Hematopoietic multipotent progenitor cell treated with erythropoietin and hydrocortisone succinate and interleukin-3 and kit ligand, for 4 days (in vitro differentiated cells): ENCODE data around the gene PDE9A.

ENCODE experiments used
- DNase-seq: peaks from one replicate; pipeline ENCODE4 v3.0.0-alpha.2; 2015

Gene PDE9A

GRCh38 chr21:42761776-42762335, 108.4 kb downstream of the PDE9A start:
- no peak for DNase-seq

- peak; percentile 15 for DNase-seq
These were observed 110.4 kb downstream of the PDE9A start for GRCh38 chr21:42763581-42764442.

- DNase-seq: no peak
These were observed 111.0 kb downstream of the PDE9A start for GRCh38 chr21:42764443-42764760.

GRCh38 chr21:42764883-42765282, 111.5 kb downstream of the PDE9A start:
- no peak for DNase-seq

- DNase-seq: no peak
These were observed 112.2 kb downstream of the PDE9A start for GRCh38 chr21:42765656-42766055.

- no peak for DNase-seq
These were observed 113.5 kb downstream of the PDE9A start for GRCh38 chr21:42766739-42767560.

GRCh38 chr21:42767561-42767835, 114.1 kb downstream of the PDE9A start:
- DNase-seq: no peak

GRCh38 chr21:42768324-42769121, 115.1 kb downstream of the PDE9A start:
- DNase-seq: no peak

GRCh38 chr21:42769183-42769819, 115.9 kb downstream of the PDE9A start:
- DNase-seq: no peak

- no peak for DNase-seq
These were observed 116.6 kb downstream of the PDE9A start for GRCh38 chr21:42769820-42770716.

- DNase-seq: no peak
These were observed 117.5 kb downstream of the PDE9A start for GRCh38 chr21:42770717-42771502.

GRCh38 chr21:42771503-42771805, 118.0 kb downstream of the PDE9A start:
- DNase-seq: no peak

- no peak for DNase-seq
These were observed 121.7 kb downstream of the PDE9A start for GRCh38 chr21:42775123-42775522.

GRCh38 chr21:42775891-42776290, 122.5 kb downstream of the PDE9A start:
- no peak for DNase-seq

- DNase-seq: no peak
These were observed 123.8 kb downstream of the PDE9A start for GRCh38 chr21:42777064-42777756.

- no peak for DNase-seq
These were observed 124.4 kb downstream of the PDE9A start for GRCh38 chr21:42777757-42778344.

- no peak for DNase-seq
These were observed 126.0 kb downstream of the PDE9A start for GRCh38 chr21:42779431-42779861.

- DNase-seq: no peak
These were observed 127.2 kb downstream of the PDE9A start for GRCh38 chr21:42780617-42781016.

GRCh38 chr21:42781150-42781970, 127.9 kb downstream of the PDE9A start:
- no peak for DNase-seq
